HG03025 (cell line): Measurements from ENCODE around the gene ECEL1.
"Not testable (repeated sequence)": the region's sequence is repeated elsewhere in the genome, so short reads cannot be mapped to it uniquely, and the experiment has no call there.

Experiments
- ATAC-seq: cut with Tn5 transposase; IDR thresholded peaks from one replicate; pipeline ENCODE4 v1.9.1; 2021; ENCODE audit warnings: mild to moderate bottlenecking, moderate library complexity; ENCODE audit not compliant: unreplicated experiment, low FRiP score

ECEL1 gene

GRCh38 chr2:232463701-232464543, 23.7 kb downstream of the ECEL1 start:
- ATAC-seq, result no peak

GRCh38 chr2:232460171-232460570, 27.5 kb downstream of the ECEL1 start:
- no peak for ATAC-seq

GRCh38 chr2:232459419-232460035, 28.1 kb downstream of the ECEL1 start:
- ATAC-seq, result no peak

- ATAC-seq, result no peak
These were observed 28.8 kb downstream of the ECEL1 start for GRCh38 chr2:232458661-232459418.

DNA sequence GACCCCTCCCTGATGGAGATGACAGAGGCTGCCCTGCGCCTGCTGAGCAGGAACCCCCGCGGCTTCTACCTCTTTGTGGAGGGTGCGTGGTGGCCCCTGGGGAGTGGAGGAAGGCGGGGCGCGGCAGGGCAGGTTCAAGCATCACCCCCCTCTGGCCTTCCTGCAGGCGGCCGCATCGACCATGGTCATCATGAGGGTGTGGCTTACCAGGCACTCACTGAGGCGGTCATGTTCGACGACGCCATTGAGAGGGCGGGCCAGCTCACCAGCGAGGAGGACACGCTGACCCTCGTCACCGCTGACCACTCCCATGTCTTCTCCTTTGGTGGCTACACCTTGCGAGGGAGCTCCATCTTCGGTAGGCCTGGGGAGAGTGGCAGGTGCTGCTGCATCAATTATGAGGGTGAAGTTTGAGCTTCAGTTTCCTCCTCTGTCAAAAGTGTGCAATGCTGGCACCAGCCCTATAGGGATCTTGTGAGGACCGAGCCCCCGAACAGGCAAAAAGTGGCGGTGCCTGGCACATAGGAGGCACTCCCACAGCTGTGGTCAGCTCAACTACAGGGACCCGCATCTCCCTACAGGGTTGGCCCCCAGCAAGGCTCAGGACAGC, 29.5 kb downstream of the ECEL1 start:
- no peak for ATAC-seq

DNA sequence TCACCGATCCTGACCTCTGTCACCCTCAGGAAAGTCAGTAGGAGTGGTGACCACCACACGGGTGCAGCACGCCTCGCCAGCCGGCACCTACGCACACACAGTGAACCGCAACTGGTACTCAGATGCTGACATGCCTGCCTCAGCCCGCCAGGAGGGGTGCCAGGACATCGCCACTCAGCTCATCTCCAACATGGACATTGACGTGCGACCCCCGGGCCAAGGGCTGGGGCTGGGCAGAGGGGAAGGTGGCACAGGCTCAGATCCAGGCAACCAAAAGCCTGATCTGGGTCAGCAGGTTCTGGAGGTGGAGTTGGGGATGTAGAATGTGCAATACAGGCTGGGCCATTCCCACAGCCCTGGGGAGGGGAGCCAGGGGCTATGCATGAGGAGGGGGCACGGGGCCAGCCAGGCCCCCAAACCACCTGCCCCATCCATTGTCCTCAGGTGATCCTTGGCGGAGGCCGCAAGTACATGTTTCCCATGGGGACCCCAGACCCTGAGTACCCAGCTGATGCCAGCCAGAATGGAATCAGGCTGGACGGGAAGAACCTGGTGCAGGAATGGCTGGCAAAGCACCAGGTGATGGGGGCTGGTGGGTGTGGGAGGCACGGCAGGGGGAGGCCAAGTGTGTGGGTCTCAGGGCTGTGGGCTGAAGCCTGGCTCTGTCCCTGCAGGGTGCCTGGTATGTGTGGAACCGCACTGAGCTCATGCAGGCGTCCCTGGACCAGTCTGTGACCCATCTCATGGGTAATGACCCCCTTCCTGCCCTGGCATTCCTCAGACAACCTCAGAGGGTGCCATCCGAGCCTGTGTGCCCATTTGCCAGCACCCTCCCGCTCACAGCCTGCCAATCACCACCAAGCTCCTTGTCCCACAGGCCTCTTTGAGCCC, 30.3 kb downstream of the ECEL1 start:
- ATAC-seq, result no peak

DNA sequence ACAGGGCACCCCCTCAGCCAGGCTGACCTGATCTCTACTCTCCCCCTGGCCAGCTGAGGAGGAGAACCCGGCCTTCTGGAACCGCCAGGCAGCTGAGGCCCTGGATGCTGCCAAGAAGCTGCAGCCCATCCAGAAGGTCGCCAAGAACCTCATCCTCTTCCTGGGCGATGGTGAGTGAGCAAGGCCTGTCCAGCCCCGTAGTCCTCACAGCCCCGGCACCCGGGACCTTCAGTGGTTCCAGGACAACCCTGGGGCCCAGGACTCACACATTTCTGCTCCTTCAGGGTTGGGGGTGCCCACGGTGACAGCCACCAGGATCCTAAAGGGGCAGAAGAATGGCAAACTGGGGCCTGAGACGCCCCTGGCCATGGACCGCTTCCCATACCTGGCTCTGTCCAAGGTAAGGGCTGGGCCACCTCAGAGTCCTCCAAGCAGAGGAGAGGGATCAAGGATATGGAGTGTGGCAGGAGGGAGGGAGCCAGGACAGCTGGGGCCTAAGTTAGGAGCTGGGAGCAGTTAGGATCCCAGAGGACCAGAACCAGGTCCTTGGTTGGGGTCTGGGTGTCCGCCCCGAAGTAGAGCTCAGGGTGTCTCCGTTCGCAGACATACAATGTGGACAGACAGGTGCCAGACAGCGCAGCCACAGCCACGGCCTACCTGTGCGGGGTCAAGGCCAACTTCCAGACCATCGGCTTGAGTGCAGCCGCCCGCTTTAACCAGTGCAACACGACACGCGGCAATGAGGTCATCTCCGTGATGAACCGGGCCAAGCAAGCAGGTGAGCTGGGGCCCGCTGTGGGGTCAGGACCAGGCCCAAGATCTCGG, 31.1 kb downstream of the ECEL1 start:
- ATAC-seq, result no peak

- ATAC-seq, result no peak
These were observed 32.0 kb downstream of the ECEL1 start, which contains the start of gene ALPI for GRCh38 chr2:232455426-232456255. ALPI (plus strand) TSS chr2:232456153; CDS start chr2:232456200, 47 bp downstream.

- no peak for ATAC-seq
These were observed 33.0 kb downstream of the ECEL1 start for GRCh38 chr2:232454630-232455029.

- ATAC-seq, result not testable (repeated sequence)
These were observed 36.0 kb downstream of the ECEL1 start for GRCh38 chr2:232451645-232452044.

DNA sequence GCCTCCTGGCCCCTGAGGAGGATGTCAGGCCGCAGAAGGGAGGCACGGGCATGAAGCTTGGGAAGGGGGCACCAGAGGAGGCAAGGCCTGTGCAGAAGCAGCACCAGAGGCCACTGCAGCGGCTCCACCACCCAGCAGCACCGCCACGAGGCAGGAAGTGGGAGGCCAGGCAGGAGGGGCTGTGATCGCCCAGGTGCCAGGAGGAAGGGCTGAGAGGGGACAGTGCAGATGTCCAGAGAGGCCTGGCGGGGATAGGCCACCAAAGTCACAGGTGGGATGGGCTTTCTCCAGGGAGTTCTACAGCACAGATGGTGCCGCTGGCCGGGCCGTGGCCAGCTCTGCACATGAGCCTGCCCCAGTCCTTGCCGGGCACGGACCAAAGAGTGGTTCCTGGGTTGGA, 37.7 kb downstream of the ECEL1 start:
- ATAC-seq, result no peak

GRCh38 chr2:232448304-232448690, 39.3 kb downstream of the ECEL1 start:
- ATAC-seq, result no peak

- no peak for ATAC-seq
These were observed 39.9 kb downstream of the ECEL1 start for GRCh38 chr2:232447638-232448303.

DNA sequence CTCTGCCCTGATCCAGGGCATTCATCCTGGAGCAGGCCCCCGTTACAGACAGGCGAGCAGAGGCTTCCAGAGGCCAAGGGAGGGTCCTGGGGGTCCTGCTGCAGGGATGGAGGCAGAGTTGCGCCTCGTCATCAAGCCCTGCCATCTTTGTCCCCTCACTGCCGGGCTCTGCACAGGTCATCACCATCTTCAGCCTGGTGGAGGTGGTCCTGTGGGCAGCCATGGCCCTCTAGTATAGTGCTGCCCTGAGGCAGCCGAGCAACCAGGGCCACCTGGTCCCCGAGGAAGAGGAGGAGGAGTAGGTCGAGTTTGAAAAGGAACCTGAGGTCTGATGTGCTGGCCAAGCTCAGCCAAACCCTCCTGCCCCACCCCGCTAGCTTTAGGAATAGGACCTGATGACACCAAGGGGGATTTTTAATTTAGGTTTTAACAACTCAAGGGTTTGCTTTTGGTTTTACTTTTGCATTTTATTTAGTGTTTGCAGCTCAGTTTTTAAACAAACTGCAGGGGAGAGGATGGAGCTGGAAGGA, 40.5 kb downstream of the ECEL1 start:
- no peak for ATAC-seq

DNA sequence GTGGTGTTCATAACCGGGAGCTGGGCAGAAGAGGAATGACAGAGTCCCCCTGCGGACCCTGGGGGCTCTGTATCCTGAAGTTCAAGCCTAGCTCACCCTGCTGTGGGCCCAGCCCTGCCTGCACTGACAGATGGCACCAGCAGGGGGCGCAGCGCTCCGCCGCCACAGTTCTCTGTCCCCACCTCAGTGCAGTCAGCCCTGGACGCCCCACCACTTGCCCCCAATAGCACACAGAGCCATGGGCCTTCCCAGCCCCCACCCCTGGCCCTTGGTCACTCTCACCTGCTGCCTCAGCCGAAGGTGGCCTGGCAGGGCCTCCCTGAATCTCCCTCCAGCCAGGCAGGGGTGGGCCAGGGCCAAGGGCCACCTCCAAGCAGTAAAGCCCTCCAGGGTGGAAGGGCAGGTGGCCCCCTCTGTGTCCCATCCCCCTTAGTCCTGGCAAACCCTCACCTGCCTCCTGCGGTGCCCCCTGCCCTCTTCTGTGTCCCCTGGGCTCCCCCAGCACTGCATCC, 41.3 kb downstream of the ECEL1 start:
- ATAC-seq, result not testable (repeated sequence)

GRCh38 chr2:232445149-232445885, 42.3 kb downstream of the ECEL1 start:
- not testable (repeated sequence) for ATAC-seq
